GM18508 (cell line): Measurements from ENCODE around the gene ITGA2B.
A peak's percentile ranks its signal among the peaks of the same experiment; 100 is the strongest.
"Not testable (repeated sequence)": the region's sequence is repeated elsewhere in the genome, so short reads cannot be mapped to it uniquely, and the experiment has no call there.

ENCODE experiments used
- ATAC-seq: cut with Tn5 transposase; IDR thresholded peaks from one replicate; pipeline ENCODE4 v1.9.1; 2021; ENCODE audit warnings: moderate number of reproducible peaks; ENCODE audit not compliant: insufficient read depth, unreplicated experiment

The ITGA2B gene

GRCh38 chr17:44334727-44335126 lies 54.7 kb downstream of the ITGA2B start:
- no peak for ATAC-seq

GRCh38 chr17:44334315-44334714 lies 55.1 kb downstream of the ITGA2B start:
- no peak for ATAC-seq

GRCh38 chr17:44333371-44333770 lies 56.1 kb downstream of the ITGA2B start:
- ATAC-seq: no peak

- no peak for ATAC-seq
Measured at GRCh38 chr17:44331249-44331760, 58.1 kb downstream of the ITGA2B start.

- ATAC-seq: not testable (repeated sequence)
Measured at GRCh38 chr17:44330263-44330662, 59.2 kb downstream of the ITGA2B start.

GRCh38 chr17:44329516-44329915 lies 59.9 kb downstream of the ITGA2B start:
- ATAC-seq: not testable (repeated sequence)

GRCh38 chr17:44327715-44328449 lies 61.6 kb downstream of the ITGA2B start:
- no peak for ATAC-seq

- ATAC-seq: no peak
Measured at GRCh38 chr17:44326861-44327444, 62.5 kb downstream of the ITGA2B start.

GRCh38 chr17:44324571-44325275 lies 64.7 kb downstream of the ITGA2B start, which contains the start of gene SLC25A39:
Gene SLC25A39, minus strand, starts transcription at chr17:44324823. Its CDS starts 1,261 bp downstream, at chr17:44323562.
- peak; percentile 48 for ATAC-seq

GRCh38 chr17:44324092-44324570 lies 65.3 kb downstream of the ITGA2B start:
- no peak for ATAC-seq

GRCh38 chr17:44323359-44324091 lies 65.9 kb downstream of the ITGA2B start:
- no peak for ATAC-seq

GRCh38 chr17:44322236-44322895 lies 67.1 kb downstream of the ITGA2B start:
- ATAC-seq: no peak
